OCI-LY3 (cell line): ENCODE results near the gene RBM20.
A peak's percentile ranks its signal among the peaks of the same experiment; 100 is the strongest.
"Not testable (repeated sequence)": the region's sequence is repeated elsewhere in the genome, so short reads cannot be mapped to it uniquely, and the experiment has no call there.

Experiments used
- H2AFZ ChIP-seq: fragments of 200-600, 300-600 bp; shearing (Covaris generic); 2 replicates; pipeline ENCODE4 v1.6.0; 2014; ENCODE audit warnings: antibody characterized with exemption, low read depth, low read length
- H3K27ac ChIP-seq: fragments of 200-600, 300-600 bp; sonication (generic); 2 replicates; pipeline ENCODE4 v1.5.1; 2014; ENCODE audit warnings: mild to moderate bottlenecking, low read length, moderate library complexity, mixed read lengths
- H3K27me3 ChIP-seq: fragments of 200-600, 300-600 bp; sonication (generic); 2 replicates; pipeline ENCODE4 v1.6.1; 2014; ENCODE audit warnings: low read depth, low read length, mixed read lengths
- H3K36me3 ChIP-seq: fragments of 200-600, 300-600 bp; sonication (generic); replicated peaks from 2 replicates; pipeline ENCODE3; 2014; ENCODE audit warnings: low read depth, low read length, mixed read lengths
- H3K4me1 ChIP-seq: fragments of 300-600, 200-600 bp; sonication (generic); 2 replicates; pipeline ENCODE4 v1.6.1; 2014; ENCODE audit warnings: low read length, mixed read lengths
- H3K4me2 ChIP-seq: fragments of 200-600, 300-600 bp; sonication (generic); 2 replicates; pipeline ENCODE4 v1.6.1; 2014; ENCODE audit warnings: low read length, mixed read lengths
- H3K4me3 ChIP-seq: fragments of 300-600, 200-600 bp; sonication (generic); 2 replicates; pipeline ENCODE4 v1.5.1; 2014; ENCODE audit warnings: antibody characterized with exemption, mild to moderate bottlenecking, low read length, moderate library complexity
- H3K79me2 ChIP-seq: fragments of 300-600, 200-600 bp; shearing (Covaris generic); 2 replicates; pipeline ENCODE4 v1.6.1; 2014; ENCODE audit warnings: mild to moderate bottlenecking, low read length, mixed read lengths
- H3K9ac ChIP-seq: fragments of 300-600, 200-600 bp; shearing (Covaris generic); 2 replicates; pipeline ENCODE4 v1.6.0; 2014; ENCODE audit warnings: mild to moderate bottlenecking, low read length, moderate library complexity
- H3K9me3 ChIP-seq: fragments of 200-600, 300-600 bp; shearing (Covaris generic); 2 replicates; pipeline ENCODE4 v1.6.1; 2014; ENCODE audit warnings: low read length, mixed read lengths; ENCODE audit not compliant: insufficient read depth
- H4K20me1 ChIP-seq: fragments of 200-600, 300-600 bp; sonication (generic); 2 replicates; pipeline ENCODE4 v1.6.1; 2016; ENCODE audit warnings: low read length, mixed read lengths; ENCODE audit not compliant: insufficient read depth
- CTCF ChIP-seq: fragments of 200-600, 300-600 bp; sonication (generic); IDR thresholded peaks from 2 replicates; pipeline ENCODE4 v1.5.1; 2014; ENCODE audit warnings: antibody characterized with exemption, low read length, low read depth
- EZH2phosphoT487 ChIP-seq: fragments of 200-600 bp; shearing (Covaris generic); IDR thresholded peaks from 2 replicates; pipeline ENCODE4 v1.6.1; 2018; ENCODE audit warnings: antibody characterized with exemption, mixed run types, low read depth

RBM20 gene

GRCh38 chr10:110608087-110608486, 36.0 kb upstream of the RBM20 start:
- TF ChIP-seq EZH2phosphoT487 (no peak), CTCF (no peak)
- Histone ChIP-seq H3K9ac (no peak overlapping the region), H3K27me3 (no peaks in the 10 kb centered on the region), H3K36me3 (peaks cover 15% of the 10 kb centered on the region), H3K9me3 (peaks cover 5% of the 10 kb centered on the region; the same call in 1 of the 2 replicates), H3K4me2 (no peak overlapping the region), H4K20me1 (no peaks in the 10 kb centered on the region), H3K4me1 (peaks cover 19% of the 10 kb centered on the region), H3K4me3 (no peak overlapping the region), H3K27ac (no peak overlapping the region), H2AFZ (no peak overlapping the region), H3K79me2 (no peaks in the 10 kb centered on the region)

GRCh38 chr10:110609605-110610004, 34.5 kb upstream of the RBM20 start:
- H3K27ac ChIP-seq = no peak overlapping the region

GRCh38 chr10:110610308-110610774, 33.8 kb upstream of the RBM20 start:
- TF ChIP-seq EZH2phosphoT487 (no peak), CTCF (peak; percentile 75)
- Histone ChIP-seq H3K4me1 (peaks cover 30% of the 10 kb centered on the region), H3K9me3 (peaks cover 5% of the 10 kb centered on the region; the same call in 1 of the 2 replicates), H3K4me2 (no peak overlapping the region), H3K36me3 (peaks cover 9% of the 10 kb centered on the region), H2AFZ (no peak overlapping the region), H3K27me3 (no peaks in the 10 kb centered on the region), H3K79me2 (no peaks in the 10 kb centered on the region), H3K27ac (no peak overlapping the region), H3K4me3 (no peak overlapping the region), H4K20me1 (no peaks in the 10 kb centered on the region), H3K9ac (no peak overlapping the region)

More at GRCh38 chr10:110609605-110610004, 34.5 kb upstream of the RBM20 start:
- Histone ChIP-seq H3K27me3 (no peaks in the 10 kb centered on the region), H3K9ac (no peak overlapping the region), H3K36me3 (peaks cover 15% of the 10 kb centered on the region), H4K20me1 (no peaks in the 10 kb centered on the region), H3K4me1 (peaks cover 30% of the 10 kb centered on the region), H2AFZ (no peak overlapping the region), H3K79me2 (no peaks in the 10 kb centered on the region), H3K9me3 (peaks cover 5% of the 10 kb centered on the region; the same call in 1 of the 2 replicates), H3K4me2 (no peak overlapping the region), H3K4me3 (no peak overlapping the region)
- TF ChIP-seq EZH2phosphoT487 (no peak), CTCF (no peak)

- not testable (repeated sequence) for H2AFZ ChIP-seq, H3K9ac ChIP-seq, H3K4me2 ChIP-seq, H3K9me3 ChIP-seq, H3K36me3 ChIP-seq, H3K27me3 ChIP-seq, H3K27ac ChIP-seq, H3K79me2 ChIP-seq, H4K20me1 ChIP-seq, H3K4me3 ChIP-seq
- H3K4me1 ChIP-seq = peaks cover 30% of the 10 kb centered on the region
These were observed 33.4 kb upstream of the RBM20 start for GRCh38 chr10:110610781-110611180.
